GM19193 (cell line): ENCODE data around the gene FOXK2.

ENCODE experiments used
- POLR2A ChIP-seq: IDR thresholded peaks from 4 replicates; pipeline ENCODE4 v1.6.1; 2011; ENCODE audit not compliant: insufficient read depth, insufficient read length; ENCODE audit errors: extremely low read depth

The FOXK2 gene

GRCh38 chr17:82490512-82491195 is 28.9 kb upstream of the FOXK2 start:
- no peak for TF ChIP-seq POLR2A

GRCh38 chr17:82491196-82491530 is 28.4 kb upstream of the FOXK2 start:
- no peak for TF ChIP-seq POLR2A

GRCh38 chr17:82491533-82491932 is 28.0 kb upstream of the FOXK2 start:
- no peak for TF ChIP-seq POLR2A

- TF ChIP-seq POLR2A = no peak
These were observed 26.8 kb upstream of the FOXK2 start for GRCh38 chr17:82492643-82493225.

- TF ChIP-seq POLR2A = no peak
These were observed 26.2 kb upstream of the FOXK2 start for GRCh38 chr17:82493226-82493781.

- no peak for TF ChIP-seq POLR2A
These were observed 25.1 kb upstream of the FOXK2 start for GRCh38 chr17:82494236-82495055.

- no peak for TF ChIP-seq POLR2A
These were observed 23.5 kb upstream of the FOXK2 start for GRCh38 chr17:82495844-82496528.

GRCh38 chr17:82496529-82497434 is 22.8 kb upstream of the FOXK2 start:
- TF ChIP-seq POLR2A = peak; percentile 68

- no peak for TF ChIP-seq POLR2A
These were observed 21.8 kb upstream of the FOXK2 start for GRCh38 chr17:82497483-82498405.

- no peak for TF ChIP-seq POLR2A
These were observed 17.3 kb upstream of the FOXK2 start for GRCh38 chr17:82502207-82502606.

GRCh38 chr17:82503094-82503727 is 16.3 kb upstream of the FOXK2 start:
- TF ChIP-seq POLR2A = no peak

- TF ChIP-seq POLR2A = no peak
These were observed 15.7 kb upstream of the FOXK2 start for GRCh38 chr17:82503728-82504308.
